Erythroblast (primary cell): ENCODE data around the gene TMSB4X.
A peak's percentile ranks its signal among the peaks of the same experiment; 100 is the strongest.

ENCODE experiments used
- DNase-seq, 2 experiments: peaks; one replicate each; lab custom pipeline; 2025; lab: John Stamatoyannopoulos, UW
- GATA1 ChIP-seq: IDR thresholded peaks from 2 replicates; pipeline ENCODE4 v1.6.1; 2011; ENCODE audit warnings: low read depth, mild to moderate bottlenecking, control low read depth, low read length, moderate library complexity
- POLR2A ChIP-seq: IDR thresholded peaks from 2 replicates; pipeline ENCODE4 v1.6.1; 2011; ENCODE audit warnings: mild to moderate bottlenecking, low read length

The TMSB4X gene

DNA sequence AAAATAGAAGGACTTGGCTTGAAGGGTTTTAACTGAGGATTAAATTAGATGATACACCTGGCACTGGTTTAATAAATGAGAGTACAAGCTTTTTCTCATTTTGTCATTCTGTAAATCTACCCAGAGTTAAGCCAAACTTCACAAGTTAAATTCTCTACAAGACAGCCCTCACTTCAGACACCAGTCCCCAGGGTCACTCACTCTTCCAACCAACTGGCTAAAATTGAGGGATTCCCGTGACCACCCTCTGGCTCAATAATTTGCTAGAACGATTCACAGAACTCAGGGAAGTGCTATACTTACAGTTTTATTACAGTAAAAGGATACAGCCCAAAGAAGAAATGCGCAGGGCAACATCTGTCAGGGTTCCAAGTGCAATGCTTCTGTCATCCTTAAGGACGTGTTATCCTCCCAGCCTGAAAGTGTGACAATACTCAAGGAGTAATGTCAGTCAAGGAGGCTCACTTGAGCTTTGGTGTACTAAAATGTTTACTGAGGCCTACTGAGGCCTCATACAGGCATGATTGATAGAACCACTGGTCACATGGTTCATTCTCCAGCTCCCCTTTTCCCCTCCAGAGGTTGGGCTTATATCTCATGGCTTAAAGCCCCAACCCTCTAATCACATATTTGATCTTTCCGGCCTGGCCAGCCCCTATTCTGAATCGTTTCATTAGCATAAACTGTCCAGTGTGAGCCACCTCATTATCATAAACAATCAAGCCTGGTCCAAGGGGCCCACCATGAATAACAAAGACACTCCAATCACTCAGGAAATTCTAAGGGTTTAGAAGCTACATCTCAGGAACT is 9.6 kb upstream of the TMSB4X start:
- DNase-seq: peak in 1 of 2 experiments; percentile 1
- TF ChIP-seq POLR2A: no peak
- TF ChIP-seq GATA1: no peak

DNA sequence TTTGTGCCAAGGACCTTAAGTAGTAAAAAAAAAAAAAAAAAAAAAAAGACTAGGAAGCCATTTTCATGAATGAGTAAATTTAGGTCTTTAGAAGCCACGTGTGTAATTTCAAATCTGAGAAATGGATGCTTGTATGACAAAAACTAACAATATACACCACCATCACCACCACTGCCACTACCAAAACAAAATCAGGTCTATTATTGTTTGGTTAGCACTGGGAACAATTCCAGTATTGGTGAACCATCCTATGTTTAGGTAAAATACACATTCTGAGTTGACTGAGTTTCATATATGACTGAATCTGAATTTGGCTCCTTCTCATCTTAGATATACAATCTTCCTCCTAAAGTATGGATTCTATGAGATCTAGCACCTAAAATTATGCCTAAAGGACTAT is 8.8 kb upstream of the TMSB4X start:
- no peak for DNase-seq
- TF ChIP-seq POLR2A (no peak), GATA1 (no peak)

- TF ChIP-seq GATA1 (no peak), POLR2A (no peak)
- no peak for DNase-seq
Observed at GRCh38 chrX:12967711-12968465, 7.0 kb upstream of the TMSB4X start.

DNA sequence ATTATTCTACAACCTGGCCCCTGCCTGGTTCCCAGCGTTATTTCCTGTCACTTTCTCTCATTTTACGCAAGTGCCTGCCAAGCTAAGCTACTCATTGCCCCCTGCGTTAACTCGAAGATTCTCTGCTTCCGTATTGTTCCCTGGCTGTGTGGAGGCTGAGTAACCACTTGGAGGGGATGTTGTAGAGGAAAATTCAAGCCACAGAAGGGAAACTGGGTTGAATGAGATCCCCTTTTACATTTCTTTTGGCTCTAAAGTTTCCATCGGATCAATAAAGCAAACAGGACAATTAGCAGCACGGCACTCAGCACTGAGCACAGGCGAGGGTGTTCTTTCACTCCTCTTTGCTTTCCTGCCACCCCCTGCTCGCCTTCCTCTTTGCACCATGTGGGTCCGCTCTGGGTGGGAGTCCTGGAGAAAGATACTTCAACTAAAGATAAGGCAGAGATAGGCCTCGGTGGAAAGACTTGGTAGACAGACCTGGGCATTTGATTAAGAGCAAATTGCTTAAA is 4.2 kb upstream of the TMSB4X start:
- peak; percentile 41 to 50 for DNase-seq
- TF ChIP-seq POLR2A (no peak), GATA1 (no peak)

- TF ChIP-seq POLR2A: no peak
- TF ChIP-seq GATA1: no peak
- peak in 1 of 2 experiments; percentile 4 for DNase-seq
Observed at GRCh38 chrX:12971282-12972003, 3.5 kb upstream of the TMSB4X start.

- TF ChIP-seq GATA1 (no peak), POLR2A (no peak)
- DNase-seq: no peak
Observed at GRCh38 chrX:12972243-12972642, 2.7 kb upstream of the TMSB4X start.

DNA sequence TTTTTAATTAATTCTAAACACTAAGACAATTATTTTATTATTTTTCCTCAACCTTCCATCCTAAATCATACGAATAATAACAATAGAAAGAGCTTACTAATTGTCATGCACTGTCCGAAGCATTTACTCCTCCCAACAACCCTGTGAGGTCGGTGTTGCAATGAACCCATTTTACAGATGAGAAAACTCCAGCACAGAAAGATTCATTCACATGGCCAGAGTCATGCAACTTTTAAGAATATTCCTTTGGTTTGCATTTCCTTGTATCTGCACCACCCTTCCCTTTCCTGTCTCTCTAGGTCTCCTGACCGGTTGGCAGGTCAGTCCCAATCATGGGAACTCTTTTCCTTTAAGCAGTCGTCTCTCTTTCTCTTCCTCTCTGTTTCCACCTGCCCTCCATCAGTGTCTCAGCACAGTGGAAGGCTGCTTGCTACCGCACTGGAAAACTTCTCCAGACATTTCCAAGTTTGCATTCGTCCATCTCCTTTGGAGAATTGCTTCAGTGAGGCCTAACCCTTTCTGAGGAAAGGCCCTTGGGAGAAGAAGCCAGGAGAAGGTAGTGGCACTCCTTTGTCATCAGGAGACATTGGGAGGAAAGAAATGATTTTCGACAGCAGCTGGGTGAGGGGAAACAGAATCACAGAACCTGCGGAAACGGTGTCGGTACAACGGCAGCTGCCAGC is 1.9 kb upstream of the TMSB4X start:
- no peak for TF ChIP-seq GATA1
- TF ChIP-seq POLR2A: no peak
- DNase-seq: no peak

GRCh38 chrX:12973561-12974304 is 1.2 kb upstream of the TMSB4X start:
- DNase-seq: peak; percentile 8 to 35
- no peak for TF ChIP-seq GATA1
- no peak for TF ChIP-seq POLR2A

DNA sequence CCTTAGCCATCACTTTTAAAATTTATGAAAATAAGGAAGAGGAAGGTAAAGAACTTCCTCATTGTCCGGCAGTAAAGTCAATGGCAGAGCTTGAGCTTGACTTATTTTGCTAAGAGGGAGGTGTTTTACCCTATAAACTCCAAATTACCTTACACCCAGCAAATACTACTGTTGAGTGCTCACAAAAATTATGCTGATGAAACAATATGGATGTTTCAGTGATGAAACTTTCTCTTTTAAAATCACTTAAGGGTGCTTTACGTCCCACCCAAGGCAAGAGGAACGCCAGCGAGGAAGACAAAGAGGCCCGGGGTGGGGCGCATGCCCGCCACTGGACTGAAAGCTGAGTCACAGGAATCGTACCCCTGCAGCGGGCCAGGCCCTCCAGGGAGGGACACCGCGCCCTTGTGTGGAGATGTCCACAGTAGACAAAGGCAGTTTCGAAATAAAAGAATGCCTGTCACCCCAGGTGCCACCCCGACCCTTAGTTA is 560 bp upstream of the TMSB4X start:
- peak; percentile 79 to 80 for DNase-seq

DNA sequence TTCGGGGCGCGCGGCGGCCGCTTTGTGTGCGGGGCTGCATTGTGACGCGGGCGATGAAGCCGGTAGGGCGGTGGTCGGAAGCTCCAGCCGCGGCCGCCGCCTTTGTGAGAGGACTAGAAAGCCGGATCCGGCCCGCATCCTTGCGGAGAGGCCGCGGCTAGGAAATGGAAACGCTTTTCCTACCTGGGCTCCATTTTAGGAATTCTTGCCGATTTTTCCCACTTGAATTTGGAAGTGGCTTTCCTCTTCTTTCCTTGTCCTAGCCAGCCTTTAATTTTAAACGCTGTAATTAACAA is 708 bp downstream of the TMSB4X start:
- no peak for DNase-seq

More for the DNA sequence above, 560 bp upstream of the TMSB4X start:
- TF ChIP-seq POLR2A: no peak
- no peak for TF ChIP-seq GATA1

GRCh38 chrX:12975991-12976558 is 1.2 kb downstream of the TMSB4X start:
- DNase-seq: peak; percentile 58 to 59
- TF ChIP-seq POLR2A: no peak
- no peak for TF ChIP-seq GATA1

More for the DNA sequence above, 708 bp downstream of the TMSB4X start:
- TF ChIP-seq GATA1: no peak
- TF ChIP-seq POLR2A: no peak

DNA sequence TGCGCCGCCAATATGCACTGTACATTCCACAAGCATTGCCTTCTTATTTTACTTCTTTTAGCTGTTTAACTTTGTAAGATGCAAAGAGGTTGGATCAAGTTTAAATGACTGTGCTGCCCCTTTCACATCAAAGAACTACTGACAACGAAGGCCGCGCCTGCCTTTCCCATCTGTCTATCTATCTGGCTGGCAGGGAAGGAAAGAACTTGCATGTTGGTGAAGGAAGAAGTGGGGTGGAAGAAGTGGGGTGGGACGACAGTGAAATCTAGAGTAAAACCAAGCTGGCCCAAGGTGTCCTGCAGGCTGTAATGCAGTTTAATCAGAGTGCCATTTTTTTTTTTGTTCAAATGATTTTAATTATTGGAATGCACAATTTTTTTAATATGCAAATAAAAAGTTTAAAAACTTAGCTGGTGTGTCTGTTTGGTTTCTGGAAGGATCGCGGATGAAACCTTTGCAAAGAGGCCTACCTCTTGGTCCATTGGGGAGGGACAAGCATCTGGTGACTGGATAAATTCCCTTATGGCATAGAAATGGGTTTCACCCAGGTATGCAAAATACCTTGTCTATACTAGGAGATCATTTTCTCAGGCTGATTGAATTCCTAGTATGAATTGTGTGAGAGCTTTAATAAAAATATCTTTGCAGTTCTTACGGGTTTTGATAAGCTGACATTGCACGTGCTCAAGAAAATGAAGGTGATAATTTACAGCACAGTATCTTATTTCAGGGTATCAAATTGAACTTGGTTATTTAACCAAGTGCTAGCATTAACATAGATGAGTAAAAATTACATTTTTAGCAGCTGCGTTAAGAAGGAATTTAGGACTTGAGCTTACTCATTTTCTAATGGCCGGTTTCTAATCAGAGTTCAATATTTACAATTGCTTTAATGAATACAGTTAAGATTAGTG is 2.2 kb downstream of the TMSB4X start:
- DNase-seq: peak in 1 of 2 experiments; percentile 15
